NCI-H2081 (cell line): ENCODE data around the gene FCSK.
"Not testable (repeated sequence)": the region's sequence is repeated elsewhere in the genome, so short reads cannot be mapped to it uniquely, and the experiment has no call there.

Source experiments
- DNase-seq, 2 experiments: peaks; one replicate each; lab custom pipeline; 2025; lab: John Stamatoyannopoulos, UW

Gene FCSK

GRCh38 chr16:70432356-70432722 lies 22.1 kb upstream of the FCSK start:
- DNase-seq, result no peak

- no peak for DNase-seq
Measured at GRCh38 chr16:70432723-70433457, 21.5 kb upstream of the FCSK start.

DNA sequence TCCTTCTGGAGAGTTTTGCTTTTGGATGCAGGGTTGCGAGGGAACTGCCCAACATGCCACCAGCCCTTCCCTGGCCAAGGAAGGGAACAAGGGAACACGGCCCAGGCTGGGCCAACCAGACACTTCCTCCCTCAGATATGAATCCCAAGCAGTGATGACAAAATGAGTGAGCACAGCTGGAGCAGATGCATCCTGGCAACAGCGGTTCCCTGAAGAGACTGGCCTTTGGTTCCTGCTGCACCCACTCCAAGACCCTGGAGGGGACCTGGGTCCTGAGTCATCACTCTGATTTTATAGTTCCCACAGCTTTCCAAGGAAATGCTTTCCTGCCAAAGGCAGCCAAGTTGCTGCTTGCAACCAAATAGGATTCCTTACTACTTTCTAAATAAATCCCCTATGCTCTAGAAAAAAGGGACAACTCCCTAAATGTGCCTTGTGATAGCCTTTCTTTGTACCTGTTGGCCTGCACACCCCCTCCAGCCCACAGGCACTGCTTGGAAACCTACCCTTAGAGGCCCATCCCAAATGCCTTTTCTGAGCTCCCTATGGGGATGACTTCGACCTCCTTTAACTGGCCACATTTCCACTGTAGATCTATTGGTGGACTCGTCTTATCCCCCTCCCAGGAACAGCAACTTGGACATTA lies 20.8 kb upstream of the FCSK start:
- DNase-seq, result no peak

DNA sequence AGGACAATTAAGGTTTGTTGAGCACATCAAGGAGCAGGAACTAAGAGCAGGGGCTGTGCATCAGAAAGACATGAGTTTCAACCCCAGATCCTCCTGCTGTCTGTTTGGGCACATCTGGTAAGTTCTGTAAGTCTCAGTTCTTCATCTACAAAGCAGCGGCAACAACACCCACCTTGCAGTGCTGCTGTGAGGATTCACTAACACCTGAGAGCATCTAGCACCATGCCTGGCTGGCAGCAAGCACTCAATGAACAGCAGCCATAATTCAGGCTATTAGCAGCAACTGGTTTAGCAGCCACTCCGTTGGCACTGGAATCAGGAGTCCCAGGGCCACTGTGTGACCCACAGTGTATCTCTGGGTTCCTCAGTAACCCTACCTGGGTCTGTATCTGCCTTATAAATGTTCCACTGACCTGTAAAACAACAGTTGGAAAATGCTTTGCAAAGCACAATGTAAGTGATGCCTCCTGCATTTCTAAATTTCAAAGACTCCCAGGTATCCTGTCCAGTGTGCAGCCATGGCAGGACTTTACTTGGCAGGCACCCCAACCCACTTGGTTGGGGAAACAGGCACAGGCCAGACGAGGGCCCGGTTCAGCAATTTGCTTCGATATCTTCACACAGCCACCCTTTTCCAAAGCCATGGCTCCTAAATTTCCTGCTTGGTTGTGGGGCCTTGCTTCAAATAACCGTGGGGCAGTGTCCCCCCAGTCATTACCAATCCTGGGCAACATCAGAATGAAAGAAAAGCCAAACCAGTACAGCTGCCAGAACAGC lies 19.7 kb upstream of the FCSK start:
- DNase-seq, result no peak

- no peak for DNase-seq
Measured at GRCh38 chr16:70437017-70437581, 17.3 kb upstream of the FCSK start.

GRCh38 chr16:70437582-70438557 lies 16.5 kb upstream of the FCSK start:
- no peak for DNase-seq

DNA sequence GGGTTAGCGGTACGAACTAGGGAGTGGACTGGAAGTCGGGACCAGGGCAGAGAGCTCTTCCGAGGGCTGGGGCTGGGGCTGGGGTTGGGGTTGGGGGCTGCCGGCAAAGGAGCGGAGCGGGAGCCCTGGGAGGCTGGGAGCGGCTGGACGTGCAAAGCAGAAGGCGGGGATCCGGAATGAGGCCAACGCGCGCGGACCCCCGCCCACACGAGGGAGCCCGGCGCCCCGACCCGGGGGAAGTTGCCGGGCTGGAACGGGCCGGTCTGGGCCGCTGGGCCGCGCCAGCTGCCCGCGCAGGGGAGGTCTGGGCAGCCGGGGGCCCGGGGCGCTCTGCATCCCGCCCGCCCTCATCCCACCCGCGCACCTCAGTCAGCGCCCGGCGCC lies 15.8 kb upstream of the FCSK start:
- no peak for DNase-seq

DNA sequence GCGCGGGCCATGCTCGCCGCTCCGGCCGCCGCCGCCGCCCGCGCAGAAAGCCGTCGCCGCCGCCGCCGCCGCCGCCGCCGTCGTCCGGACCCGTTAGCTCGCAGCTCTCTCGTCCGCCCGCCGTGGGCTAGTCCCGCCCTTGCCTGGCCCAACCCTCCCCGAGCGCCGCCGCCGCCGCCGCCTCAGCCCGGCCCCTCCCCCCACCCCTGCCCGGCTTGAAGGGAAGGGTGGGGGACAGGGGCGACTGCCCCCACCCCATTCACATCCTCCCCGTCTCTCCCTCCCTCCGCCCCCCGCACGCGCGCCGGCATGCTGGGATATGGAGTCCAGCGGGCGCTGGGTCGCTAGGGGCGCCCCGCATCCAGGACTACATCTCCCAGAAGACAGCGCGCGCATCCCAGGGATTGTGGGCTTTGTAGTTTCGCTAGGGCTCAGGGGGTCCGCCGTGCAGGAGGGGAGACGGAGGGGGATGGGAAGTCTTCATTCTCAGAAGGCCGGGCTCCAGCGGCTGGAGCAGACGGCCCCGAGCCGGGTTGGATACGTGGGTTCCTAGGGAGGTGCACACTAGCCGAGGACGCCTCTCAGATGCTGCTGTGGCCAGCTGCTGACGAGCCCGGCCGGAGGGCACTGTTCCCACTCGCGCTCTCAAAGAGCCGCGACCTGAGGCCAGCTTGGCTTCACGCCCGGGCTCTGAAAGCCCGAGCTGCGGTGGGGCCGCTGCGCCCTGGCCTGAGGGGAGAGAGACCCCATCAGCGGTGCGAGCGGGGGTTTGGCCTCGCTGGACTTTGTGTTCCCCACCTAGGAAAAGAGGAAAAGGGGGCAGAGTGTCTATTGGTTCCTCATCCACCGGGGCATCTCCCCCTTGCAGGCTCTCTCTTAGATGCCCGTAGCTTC lies 15.2 kb upstream of the FCSK start, which contains the start of gene ST3GAL2:
TSS of gene ST3GAL2 (minus strand) at position 132 of the 894 bp plus-strand sequence. CDS start 40,570 bp downstream, outside the sequence.
- DNase-seq, result peak; percentile 87 to 89

DNA sequence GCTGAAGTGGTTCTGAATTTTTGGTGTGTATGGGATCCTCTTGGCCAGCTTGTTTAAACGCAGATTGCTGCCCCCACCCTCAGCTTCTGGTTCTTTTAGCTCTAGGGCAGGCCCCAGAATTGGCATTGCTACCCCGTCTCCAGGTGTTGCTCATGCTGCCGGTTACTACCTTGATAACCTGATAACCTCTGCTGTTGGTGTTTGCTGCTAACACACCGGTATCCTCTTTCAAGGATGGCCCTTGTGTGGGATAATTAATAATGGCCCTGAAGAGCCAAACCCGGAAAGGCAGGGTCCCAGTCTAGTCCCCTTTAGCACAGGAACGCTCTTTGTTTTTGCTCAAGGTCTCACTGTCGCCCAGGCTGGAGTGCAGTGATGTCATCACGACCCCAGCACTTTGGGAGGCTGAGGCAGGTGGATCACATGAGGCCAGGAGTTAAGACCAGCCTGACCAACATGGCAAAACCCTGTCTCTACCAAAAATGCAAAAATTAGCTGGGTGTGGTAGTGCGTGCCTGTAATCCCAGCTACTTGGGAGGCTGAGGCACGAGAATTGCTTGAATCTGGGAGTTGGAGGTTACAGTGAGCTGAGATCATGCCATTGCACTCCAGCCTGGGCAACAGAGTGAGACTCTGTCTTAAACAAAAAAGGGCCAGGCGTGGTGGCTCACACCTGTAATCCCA lies 14.2 kb upstream of the FCSK start:
- no peak for DNase-seq

GRCh38 chr16:70441406-70441990 lies 12.9 kb upstream of the FCSK start:
- DNase-seq, result no peak

GRCh38 chr16:70442344-70442743 lies 12.1 kb upstream of the FCSK start:
- no peak for DNase-seq

DNA sequence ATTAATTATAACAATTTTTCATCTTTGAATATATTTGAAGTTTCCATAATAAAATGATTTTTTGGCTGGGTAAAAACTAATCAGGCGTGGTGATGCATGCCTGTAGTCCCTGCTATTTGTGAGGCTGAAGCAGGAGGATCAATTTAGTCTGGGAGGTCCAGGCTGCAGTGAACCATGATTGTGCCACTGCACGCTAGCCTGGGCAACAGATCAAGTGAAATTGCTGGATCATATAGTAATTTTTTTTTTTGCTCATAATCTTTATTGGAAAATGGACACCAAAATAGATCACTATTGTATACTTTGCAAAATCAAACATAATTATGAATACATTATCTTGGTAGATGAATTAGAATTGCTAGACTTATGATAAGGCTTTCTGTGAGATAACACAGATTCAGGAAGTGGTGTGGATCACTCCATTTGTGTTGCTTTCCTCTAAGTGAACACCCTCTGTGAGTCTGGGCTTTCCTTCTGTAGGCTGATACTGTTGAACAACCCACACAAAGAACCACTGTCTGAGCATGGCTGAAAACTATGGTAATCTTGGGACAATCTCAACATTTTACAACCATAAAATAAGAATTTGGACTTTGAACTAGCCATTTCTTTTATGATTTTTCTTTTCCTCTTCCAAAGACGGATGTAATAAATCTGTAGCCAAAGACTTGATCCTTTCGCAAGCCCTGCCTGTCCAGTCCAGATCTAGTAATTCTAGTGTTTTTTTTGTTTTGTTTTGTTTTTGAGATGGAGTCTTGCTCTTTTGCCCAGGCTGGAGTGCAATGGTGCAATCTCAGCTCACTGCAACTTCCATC lies 9.9 kb upstream of the FCSK start:
- DNase-seq, result no peak

DNA sequence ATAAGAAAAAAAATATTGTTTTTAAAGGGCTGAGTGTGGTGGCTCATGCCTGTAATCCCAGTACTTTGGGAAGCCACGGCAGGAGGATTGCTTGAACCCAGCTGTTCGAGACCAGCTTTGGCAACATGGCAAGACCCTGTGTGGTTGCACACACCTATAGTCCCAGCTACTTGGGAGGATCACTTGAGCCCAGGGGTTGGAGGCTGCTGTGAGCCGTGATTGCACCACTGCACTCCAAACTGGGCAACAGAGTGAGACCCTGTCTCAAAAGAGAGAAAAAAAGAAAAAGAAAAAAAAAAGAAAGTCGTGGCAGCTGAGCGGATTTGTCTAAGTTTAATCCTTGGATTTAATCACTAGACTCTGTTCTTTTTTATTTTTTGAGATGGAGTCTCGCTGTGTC lies 6.3 kb upstream of the FCSK start:
- no peak for DNase-seq

DNA sequence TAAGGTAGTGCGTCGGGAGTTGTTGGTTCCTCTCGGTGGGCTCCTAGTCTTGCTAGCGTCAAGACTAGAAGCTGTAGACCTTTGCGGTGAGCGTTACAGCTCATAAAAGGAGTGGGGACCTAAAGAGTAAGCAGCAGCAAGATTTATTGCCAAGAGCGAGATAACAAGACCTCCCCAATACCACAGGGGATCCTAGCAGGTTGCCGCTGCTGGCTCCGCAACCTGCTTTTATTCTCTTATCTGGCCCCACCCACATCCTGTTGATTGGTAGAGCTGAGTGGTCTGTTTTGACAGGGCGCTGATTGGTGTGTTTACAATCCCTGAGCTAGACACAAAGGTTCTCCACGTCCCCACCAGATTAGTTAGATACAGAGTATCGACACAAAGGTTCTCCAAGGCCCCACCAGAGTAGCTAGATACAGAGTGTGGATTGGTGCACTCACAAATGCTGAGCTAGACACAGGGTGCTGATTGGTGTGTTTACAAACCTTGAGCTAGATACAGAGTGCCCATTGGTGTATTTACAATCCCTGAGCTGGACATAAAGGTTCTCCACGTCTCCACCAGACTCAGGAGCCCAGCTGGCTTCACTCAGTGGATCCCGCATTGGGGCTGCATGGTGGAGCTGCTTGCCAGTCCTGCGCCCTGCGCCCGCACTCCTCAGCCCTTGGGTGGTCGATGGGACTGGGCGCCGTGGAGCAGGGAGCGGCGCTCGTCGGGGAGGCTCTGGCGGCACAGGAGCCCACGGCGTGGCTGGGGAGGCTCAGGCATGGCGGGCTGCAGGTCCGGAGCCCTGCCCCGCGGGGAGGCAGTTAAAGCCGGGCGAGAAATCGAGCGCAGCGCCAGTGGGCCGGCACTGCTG lies 4.0 kb upstream of the FCSK start:
- not testable (repeated sequence) for DNase-seq

- not testable (repeated sequence) for DNase-seq
Measured at GRCh38 chr16:70451004-70451340, 3.4 kb upstream of the FCSK start.

- DNase-seq, result no peak
Measured at GRCh38 chr16:70453117-70453891, 1.1 kb upstream of the FCSK start.

DNA sequence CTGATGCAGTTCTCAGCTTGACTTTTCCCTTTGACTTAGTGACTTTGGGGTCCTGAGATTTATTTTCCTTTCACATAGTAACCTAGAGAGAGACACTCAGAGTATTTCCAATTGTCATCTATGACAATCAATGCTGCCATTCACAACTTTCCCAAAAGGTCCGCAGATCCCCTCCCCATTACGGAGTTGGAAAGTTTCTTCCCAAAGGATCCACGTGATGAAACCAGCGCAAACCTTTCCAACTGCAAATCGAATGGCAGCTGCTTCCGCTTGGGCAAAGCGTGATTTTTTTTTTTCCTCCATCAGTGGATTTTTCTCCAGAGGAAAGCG lies 538 bp upstream of the FCSK start:
- DNase-seq, result peak in 1 of 2 experiments; percentile 17
